Measurements from ENCODE around the gene MRPS6. TPM values are rescaled to one million over a fixed set of nuclear protein-coding genes. Genes with fewer than 3 reads are reported as not detected.

Gene MRPS6
- total RNA-seq, 1 donor from 2014 or later, result 69.3 TPM

- no peak for DNase-seq (ENCODE audit: low spot score)
Measured at GRCh38 chr21:34177919-34178567, 104.7 kb downstream of the MRPS6 start.

GRCh38 chr21:34179204-34179935, 106.0 kb downstream of the MRPS6 start:
- no peak for DNase-seq (ENCODE audit: low spot score)

GRCh38 chr21:34180407-34180806, 107.0 kb downstream of the MRPS6 start:
- no peak for DNase-seq (ENCODE audit: low spot score)

GRCh38 chr21:34180826-34181359, 107.5 kb downstream of the MRPS6 start:
- no peak for DNase-seq (ENCODE audit: low spot score)

GRCh38 chr21:34181431-34182039, 108.2 kb downstream of the MRPS6 start:
- DNase-seq (ENCODE audit: low spot score), result no peak

GRCh38 chr21:34182436-34182835, 109.1 kb downstream of the MRPS6 start:
- no peak for DNase-seq (ENCODE audit: low spot score)

- no peak for DNase-seq (ENCODE audit: low spot score)
Measured at GRCh38 chr21:34183331-34183928, 110.1 kb downstream of the MRPS6 start.

GRCh38 chr21:34184232-34184631, 110.9 kb downstream of the MRPS6 start:
- no peak for DNase-seq (ENCODE audit: low spot score)

- DNase-seq (ENCODE audit: low spot score), result no peak
Measured at GRCh38 chr21:34185026-34185750, 111.8 kb downstream of the MRPS6 start.

- DNase-seq (ENCODE audit: low spot score), result no peak
Measured at GRCh38 chr21:34186109-34186719, 112.8 kb downstream of the MRPS6 start.

- no peak for DNase-seq (ENCODE audit: low spot score)
Measured at GRCh38 chr21:34187935-34188334, 114.6 kb downstream of the MRPS6 start.

GRCh38 chr21:34189506-34189905, 116.1 kb downstream of the MRPS6 start:
- DNase-seq (ENCODE audit: low spot score), result no peak

GRCh38 chr21:34190576-34191321, 117.4 kb downstream of the MRPS6 start:
- DNase-seq (ENCODE audit: low spot score), result no peak

- no peak for DNase-seq (ENCODE audit: low spot score)
Measured at GRCh38 chr21:34191876-34192275, 118.5 kb downstream of the MRPS6 start.

Other genes with a start within 250 kb of the MRPS6 start
- gene ATP5PO, start 157.8 kb upstream of the MRPS6 start, total RNA-seq, result 171 TPM
- gene SLC5A3, start within 50 bp of the MRPS6 start, total RNA-seq, result 25.0 TPM

Measured in mesenteric fat pad (tissue), 1 donor.